HPDE6-E6E7 (cell line): ENCODE data around the gene PLPPR2.
"Not testable (repeated sequence)": the region's sequence is repeated elsewhere in the genome, so short reads cannot be mapped to it uniquely, and the experiment has no call there.

Experiments
- DNase-seq: peaks from one replicate; pipeline ENCODE4 v3.0.0; 2011; ENCODE audit warnings: missing footprints; ENCODE audit errors: extremely low spot score

The PLPPR2 gene

GRCh38 chr19:11401808-11402543 is 46.7 kb downstream of the PLPPR2 start:
- DNase-seq = no peak

- no peak for DNase-seq
Measured at GRCh38 chr19:11404588-11405222, 49.5 kb downstream of the PLPPR2 start.

- DNase-seq = no peak
Measured at GRCh38 chr19:11405846-11406643, 50.8 kb downstream of the PLPPR2 start.

- not testable (repeated sequence) for DNase-seq
Measured at GRCh38 chr19:11406703-11407236, 51.5 kb downstream of the PLPPR2 start.

- no peak for DNase-seq
Measured at GRCh38 chr19:11408591-11408990, 53.4 kb downstream of the PLPPR2 start.

GRCh38 chr19:11410682-11411081 is 55.5 kb downstream of the PLPPR2 start:
- no peak for DNase-seq

- no peak for DNase-seq
Measured at GRCh38 chr19:11414544-11414943, 59.3 kb downstream of the PLPPR2 start.
